Activated naive CD4-positive, alpha-beta T cell treated with Interleukin-2 at 50 U/mL for 16 hours (primary cell): ENCODE data around the gene GNPTAB.
"Not testable (repeated sequence)": the region's sequence is repeated elsewhere in the genome, so short reads cannot be mapped to it uniquely, and the experiment has no call there.

ENCODE experiments used
- DNase-seq: peaks from one replicate; pipeline ENCODE4 v3.0.0-alpha.2; 2020

The GNPTAB gene

DNA sequence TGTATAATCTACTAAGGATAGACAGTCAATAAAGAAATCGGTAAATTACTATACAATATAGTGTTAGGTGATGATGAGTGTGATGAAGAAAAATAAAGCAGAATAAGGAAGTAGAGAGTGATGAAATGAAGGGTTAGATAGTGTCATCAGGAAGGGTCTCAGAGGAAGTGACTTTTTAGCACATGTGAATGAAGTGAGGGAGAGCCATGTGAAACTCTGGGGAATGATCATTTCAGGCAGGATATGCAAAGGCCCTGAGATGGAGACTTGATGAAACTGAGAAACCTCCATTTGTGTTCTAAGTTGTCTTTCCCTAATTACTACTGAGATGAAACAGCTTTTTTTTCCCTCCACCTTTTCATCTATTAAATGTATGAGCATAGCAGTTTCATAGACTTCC is 19.4 kb upstream of the GNPTAB start:
- DNase-seq = no peak

GRCh38 chr12:101847325-101847724 is 16.6 kb upstream of the GNPTAB start:
- no peak for DNase-seq

DNA sequence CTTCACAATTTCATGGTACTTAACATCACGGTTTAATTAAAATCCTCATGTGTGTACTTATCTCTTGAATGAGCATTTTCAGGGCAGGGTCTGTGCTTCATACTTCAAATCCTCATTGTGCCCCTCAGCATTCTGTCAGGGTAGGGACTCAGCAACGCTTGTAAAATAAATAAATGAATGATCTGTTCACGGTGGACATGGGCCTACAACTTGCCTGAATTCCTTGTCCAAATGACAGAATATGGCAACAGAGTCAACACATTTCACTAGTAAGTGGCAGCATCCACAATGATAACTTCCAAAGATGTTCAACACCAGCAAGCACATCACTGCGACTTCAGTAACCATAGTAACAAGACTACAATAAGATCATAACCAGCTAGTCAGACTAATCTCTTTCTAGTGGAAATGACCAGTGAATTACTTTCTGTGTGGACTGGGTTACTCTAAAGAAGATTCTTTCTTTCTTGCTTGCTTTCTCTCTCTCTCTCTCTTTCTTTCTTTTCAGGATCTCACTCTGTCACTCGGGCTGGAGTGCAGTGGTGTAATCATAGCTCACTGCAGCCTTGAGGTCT is 14.5 kb upstream of the GNPTAB start:
- no peak for DNase-seq

DNA sequence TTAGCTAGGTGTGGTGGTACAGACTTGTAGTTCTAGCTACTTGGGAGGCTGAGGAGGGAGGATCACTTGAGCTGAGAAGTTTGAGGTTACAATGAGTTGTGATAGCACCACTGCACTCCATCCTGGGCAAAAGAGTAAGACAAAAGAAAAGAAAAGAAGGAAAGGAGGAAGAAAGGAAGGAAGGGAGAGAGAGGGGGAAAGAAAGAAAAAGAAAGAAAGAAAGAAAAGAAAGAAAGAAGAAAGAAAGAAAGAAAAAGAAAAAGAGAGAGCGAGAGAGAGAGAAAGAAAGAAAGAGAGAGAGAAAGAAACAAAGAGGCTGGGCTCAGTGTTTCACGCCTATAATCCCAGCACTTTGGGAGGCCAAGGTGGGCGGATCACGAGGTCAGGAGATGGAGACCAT is 10.3 kb upstream of the GNPTAB start:
- no peak for DNase-seq

DNA sequence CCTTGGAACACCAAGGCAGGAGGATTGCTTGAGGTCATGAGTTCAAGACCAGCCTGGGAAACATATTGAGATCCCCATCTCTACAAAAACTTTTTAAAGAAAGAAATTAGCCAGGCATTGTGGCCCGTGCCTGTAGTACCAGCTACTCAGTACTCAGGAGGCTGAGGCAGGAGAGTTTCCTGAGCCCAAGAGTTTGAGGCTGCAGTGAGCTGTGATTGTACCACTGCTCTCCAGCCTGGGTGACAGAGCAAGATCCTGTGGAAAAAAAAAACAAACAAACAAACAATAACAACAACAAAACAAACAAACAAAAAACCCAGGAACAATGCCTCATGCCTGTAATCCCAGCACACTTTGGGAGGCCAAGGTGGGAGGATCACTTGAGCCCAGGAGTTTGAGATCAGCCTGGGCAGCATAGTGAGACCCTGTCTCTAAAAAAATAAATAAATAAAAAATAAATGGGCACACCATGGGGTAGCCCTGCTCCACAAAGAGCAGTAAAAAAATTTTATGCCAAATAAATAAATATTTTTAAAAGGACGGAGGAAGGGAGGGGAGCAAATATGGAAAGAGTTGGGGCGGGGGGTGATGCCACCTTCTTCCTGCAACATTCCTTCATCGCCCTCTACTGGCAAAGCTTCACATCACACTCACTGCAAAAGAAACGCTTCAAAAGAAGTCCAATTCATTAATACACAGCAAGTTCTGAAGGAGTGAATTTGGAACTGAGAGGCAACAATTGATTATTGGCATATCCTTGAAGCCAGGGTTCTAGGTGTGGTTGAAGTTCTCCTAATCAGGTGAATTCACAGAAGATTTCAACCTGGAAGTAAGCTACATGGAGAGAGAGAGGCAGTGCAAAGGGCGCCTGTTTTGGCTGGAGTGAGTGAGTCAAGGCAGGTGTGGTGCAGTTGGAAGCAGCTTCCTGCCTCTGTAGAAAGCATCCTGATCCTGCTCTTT is 8.8 kb upstream of the GNPTAB start:
- DNase-seq = peak; percentile 69

DNA sequence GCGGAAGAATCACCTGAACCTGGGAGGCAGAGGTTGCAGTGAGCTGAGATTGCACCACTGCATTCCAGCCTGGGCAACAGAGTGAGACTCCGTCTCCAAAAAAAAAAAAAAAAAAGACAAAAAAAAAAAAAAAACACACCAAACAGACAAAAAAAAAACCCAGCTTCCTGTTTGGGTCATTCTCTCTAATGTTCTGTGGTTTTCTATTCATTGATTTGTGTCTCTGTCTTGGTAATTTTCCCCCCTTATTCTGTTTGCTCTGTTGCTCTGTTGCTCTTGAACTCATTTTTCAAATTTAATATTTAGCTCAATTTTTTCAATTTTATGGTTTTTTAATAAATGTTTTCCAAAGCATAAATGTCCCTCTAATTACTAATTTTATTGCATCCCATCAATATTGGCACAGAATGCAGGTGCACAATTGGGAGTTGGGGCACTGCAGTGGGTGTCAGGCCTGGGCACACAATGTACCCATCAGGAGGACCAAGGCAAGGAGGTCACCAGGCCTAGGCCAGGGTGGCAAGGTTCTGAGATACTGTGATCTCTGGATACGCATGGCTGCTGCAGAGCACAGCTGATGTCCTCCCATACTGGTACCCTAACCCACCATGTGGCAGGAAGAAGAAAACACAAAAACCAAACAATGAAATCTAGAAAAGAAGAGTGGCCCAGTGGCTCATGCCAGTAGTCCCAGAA is 8.0 kb upstream of the GNPTAB start:
- no peak for DNase-seq

- no peak for DNase-seq
Observed at GRCh38 chr12:101832030-101832429, 1.3 kb upstream of the GNPTAB start.

- no peak for DNase-seq
Observed at GRCh38 chr12:101829639-101830366, 956 bp downstream of the GNPTAB start.

DNA sequence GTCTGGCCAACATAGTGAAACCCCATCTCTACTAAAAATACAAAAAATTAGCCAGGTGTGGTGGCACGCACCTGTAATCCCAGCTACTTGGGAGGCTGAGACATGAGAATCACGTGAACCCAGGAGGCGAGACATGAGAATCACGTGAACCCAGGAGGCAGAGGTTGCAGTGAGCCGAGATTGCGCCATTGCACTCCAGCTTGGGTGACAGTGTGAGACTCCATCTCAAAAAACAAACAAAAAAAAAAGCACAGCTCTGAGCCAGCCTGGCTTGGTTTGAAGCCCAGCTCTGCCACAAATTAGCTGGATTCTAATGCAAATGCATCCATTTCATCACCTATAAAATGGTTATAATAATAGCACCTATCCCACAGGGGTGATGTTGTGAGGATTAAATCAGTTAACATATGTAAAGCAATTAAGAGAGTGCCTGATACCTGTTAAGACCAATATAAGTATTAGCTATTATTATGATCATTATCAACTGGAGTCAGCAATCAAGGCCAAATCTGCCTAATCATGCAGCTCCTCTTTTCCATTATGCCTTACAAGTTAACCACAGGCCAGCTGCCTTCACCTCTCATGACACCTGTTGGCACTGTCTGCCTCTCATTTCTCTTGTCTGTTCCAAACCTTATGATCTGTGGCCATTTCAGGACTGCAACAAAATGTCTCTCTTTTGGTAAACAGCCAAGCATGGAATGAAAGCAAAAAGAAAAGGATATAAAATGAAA is 2.1 kb downstream of the GNPTAB start:
- no peak for DNase-seq

- DNase-seq = no peak
Observed at GRCh38 chr12:101826766-101827368, 3.9 kb downstream of the GNPTAB start.

- DNase-seq = no peak
Observed at GRCh38 chr12:101824831-101825230, 5.9 kb downstream of the GNPTAB start.

DNA sequence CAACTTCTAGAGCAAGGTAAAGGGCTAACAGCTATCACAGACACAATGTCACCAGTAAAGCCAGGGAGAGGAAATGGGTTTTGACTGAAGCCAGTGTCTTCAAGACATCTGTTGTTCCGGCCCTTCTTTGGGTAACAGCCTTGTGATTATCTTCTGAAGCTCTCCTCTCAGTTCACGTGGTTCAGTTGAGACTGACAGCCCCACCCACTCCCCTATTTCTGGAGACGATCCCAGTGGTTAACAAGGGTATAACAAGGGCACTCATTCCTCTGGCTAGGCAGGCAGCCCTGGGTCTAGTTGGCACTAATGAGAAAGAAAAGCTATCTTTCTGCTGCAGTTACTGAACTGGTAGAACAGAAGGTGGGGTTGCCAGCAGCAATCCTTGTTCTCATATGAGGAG is 6.9 kb downstream of the GNPTAB start:
- peak; percentile 58 for DNase-seq

DNA sequence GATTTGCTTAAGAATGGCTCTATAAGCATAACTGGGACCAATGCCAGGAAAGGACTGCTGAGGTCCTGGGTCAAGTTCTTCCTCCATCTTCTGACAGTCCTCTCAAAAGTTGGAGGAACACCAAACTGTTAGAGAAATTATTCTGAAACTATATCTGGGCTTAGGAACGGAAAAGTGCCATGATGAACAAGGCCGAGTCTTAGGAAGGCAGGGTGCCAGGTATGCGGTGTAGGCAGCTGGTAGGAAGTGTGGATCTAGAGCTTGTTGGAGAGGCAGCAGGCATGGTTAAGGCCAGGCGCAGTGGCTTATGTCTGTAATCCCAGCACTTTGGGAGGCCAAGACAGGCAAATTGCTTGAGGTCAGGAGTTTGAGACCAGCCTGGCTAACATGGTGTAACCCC is 7.7 kb downstream of the GNPTAB start:
- no peak for DNase-seq

- DNase-seq = no peak
Observed at GRCh38 chr12:101819467-101819866, 11.3 kb downstream of the GNPTAB start.

DNA sequence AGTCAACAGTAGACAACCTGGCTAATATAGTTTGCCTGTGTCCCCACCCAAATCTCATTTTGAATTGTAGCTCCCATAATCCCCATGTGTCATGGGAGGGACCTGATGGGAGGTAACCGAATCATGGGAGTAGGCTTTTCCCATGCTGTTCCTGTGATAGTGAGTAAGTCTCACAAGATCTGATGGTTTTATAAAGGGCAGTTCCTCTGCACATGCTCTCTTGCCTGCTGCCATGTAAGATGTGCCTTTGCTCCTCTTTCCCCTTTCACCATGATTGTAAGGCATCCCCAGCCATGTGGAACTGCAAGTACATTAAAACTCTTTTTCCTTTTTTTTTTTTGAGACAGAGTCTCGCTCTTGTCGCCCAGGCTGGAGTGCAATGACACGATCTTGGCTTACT is 12.1 kb downstream of the GNPTAB start:
- DNase-seq = not testable (repeated sequence)

GRCh38 chr12:101813117-101813516 is 17.6 kb downstream of the GNPTAB start:
- no peak for DNase-seq

DNA sequence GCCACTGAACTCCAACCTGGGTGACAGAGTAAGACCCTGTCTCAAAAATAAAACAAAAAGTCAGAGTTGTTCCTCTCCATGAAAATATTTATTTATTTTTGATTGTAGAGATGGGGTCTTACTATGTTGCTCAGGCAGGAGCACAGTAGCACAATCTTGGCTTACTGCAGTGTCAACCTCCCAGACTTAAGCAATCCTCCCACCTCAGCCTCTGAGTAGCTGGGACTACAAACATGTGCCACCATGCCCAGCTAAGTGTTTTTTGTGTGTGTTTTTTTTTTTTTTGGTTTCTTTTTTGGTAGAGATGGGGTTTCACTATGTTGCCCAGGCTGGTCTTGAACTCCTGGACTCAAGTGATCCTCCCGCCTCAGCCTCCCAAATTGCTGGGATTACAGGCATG is 18.0 kb downstream of the GNPTAB start:
- not testable (repeated sequence) for DNase-seq

DNA sequence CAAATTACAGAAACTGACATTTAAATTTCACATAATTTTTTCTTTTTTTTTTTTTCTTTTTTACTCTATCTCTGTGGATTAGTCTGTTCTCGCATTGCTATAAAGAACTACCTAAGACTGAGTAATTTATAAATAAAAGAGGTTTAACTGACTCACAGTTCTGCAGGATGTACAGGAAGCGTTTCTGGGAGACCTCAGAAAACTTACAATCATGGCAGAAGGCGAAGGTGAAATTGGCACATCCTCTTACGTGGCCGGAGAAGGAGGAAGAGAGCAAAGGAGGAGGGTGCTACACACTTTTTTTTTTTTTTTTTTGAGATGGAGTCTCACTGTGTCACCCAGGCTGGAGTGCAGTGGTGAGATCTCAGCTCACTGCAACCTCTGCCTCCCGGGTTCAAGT is 19.4 kb downstream of the GNPTAB start:
- DNase-seq = not testable (repeated sequence)

- no peak for DNase-seq
Observed at GRCh38 chr12:101809208-101809607, 21.6 kb downstream of the GNPTAB start.

GRCh38 chr12:101806265-101806664 is 24.5 kb downstream of the GNPTAB start:
- DNase-seq = no peak

DNA sequence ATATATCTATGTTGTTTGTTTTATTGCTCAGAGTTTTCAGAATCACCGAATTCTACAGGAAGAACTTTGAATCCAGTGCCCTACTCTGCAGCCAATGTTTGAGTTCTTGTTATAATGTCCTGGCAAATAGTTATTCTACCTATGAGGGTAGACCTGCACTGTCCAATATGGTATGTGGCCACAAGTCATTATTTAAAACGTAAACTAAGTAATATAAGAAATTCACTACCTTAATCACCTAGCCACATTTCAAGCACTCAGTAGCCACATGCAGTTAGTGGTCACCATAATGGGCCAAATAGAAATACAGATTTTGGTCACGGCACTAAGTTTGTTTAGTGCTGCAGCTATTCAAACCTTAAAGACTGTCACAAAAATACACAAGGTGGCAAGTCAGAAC is 26.4 kb downstream of the GNPTAB start:
- DNase-seq = no peak

DNA sequence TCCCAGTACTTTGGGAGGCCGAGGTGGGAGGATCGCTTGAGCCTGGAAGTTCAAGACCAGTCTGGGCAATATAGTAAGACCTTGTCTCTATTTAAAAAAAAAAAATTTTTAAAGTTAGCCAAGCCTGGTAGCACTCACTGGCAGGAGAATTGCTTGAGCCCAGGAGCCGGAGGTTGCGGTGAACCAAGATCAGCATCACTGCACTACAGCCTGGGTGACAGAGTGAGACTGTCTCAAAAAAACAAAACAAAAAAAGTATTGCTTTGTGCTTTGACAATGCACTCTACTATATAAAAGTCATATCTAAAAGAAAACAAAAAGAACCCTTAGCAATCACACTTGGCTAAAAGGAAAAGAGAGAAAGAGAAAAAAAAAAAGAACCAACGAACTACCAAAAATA is 26.8 kb downstream of the GNPTAB start:
- DNase-seq = no peak
